Heart left ventricle (tissue), 13 donors: ENCODE results near the gene AFF3.

ENCODE experiments used
- POLR2A ChIP-seq, 2 donors: fragments of 450-650 bp; IDR thresholded peaks; one replicate each; pipeline ENCODE4 v1.6.1; 2017; ENCODE audit warnings: antibody characterized with exemption in 2 of 2, mild to moderate bottlenecking in 2 of 2, moderate library complexity in 2 of 2
- TF ChIP-seq, protein P1 (sequence below), 12 donors: fragments of 200-600 bp; sonication (generic) in 4 of 12; IDR thresholded peaks; one replicate each; pipeline versions ENCODE4 v1.5.0 to v1.8.0; 2018 to 2022; ENCODE audit warnings: antibody characterized with exemption in 12 of 12, mild to moderate bottlenecking in 5 of 12
- donor health status: ischemic (EF 13 %, LVEDD 7.1; RV severe dilation, severe dysfunction).
- donor health status: DM: no; HTN: yes; CAD: no.
- donor health status: DM: no; HTN: no; CAD: no.
- donor health status: ischemic (EF 25% LVEDD 6.9; RV normal size, moderate dysfunction).
- donor health status: ischemic (EF 25% LVEDD 5.7; RV mildly dilated, moderate dysfunction).
- donor health status: ischemic (EF 35%, LVEDD 5.7; RV mildly dilated, moderate dysfunction).
- donor health status: nonischemic (EF 11% LVEDD 7.7; RV severe dilation, severe dysfunction).
- donor health status: DM: yes; HTN: yes; CAD: no.
- donor health status: PGD.
- donor health status: ischemic (EF 29% LVEDD 5.4; RV normal size, mild dysfunction).
- donor health status: nonischemic (EF 23%, LVEDD 6.1; RV moderate dilation, normal function).

DNA sequence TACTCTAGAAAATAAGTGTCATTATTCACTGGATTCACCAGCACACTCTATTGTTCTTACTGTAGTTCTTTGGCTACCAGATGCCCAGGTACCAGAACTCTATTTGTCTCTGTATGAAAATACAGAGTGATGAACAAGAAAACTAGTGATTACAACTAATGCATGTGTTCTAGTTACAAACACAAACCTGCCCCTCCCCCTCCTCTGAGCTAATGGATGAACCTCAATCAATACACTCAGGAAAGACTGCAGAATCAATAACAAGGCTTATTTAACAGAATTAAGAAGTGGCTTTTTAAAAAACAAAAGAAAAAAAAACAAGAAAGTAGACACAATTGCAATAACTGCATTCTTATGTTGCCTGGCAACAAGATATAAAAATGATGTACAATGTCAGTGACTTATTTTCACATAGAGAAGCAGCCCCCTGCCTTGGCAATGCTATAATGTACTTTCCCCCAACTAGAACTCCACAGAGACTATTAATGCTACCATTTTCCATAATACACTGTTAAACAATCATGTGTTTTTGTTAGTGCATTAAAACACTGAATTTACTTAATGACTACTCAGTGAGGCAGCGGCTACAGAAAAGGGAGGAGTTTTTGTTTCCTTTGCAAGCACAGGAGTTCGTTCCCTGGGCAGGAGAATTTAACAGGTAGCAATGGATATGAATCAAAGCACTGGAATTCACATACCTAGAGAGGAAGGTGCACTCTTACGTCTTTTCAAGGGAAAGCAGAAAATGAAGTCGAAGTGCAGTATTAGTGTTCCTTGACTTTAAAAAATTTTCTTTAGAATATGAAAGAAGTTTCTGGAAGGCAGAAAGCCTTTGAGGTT, 333.8 kb downstream of the AFF3 start:
- TF ChIP-seq, protein P1, sequence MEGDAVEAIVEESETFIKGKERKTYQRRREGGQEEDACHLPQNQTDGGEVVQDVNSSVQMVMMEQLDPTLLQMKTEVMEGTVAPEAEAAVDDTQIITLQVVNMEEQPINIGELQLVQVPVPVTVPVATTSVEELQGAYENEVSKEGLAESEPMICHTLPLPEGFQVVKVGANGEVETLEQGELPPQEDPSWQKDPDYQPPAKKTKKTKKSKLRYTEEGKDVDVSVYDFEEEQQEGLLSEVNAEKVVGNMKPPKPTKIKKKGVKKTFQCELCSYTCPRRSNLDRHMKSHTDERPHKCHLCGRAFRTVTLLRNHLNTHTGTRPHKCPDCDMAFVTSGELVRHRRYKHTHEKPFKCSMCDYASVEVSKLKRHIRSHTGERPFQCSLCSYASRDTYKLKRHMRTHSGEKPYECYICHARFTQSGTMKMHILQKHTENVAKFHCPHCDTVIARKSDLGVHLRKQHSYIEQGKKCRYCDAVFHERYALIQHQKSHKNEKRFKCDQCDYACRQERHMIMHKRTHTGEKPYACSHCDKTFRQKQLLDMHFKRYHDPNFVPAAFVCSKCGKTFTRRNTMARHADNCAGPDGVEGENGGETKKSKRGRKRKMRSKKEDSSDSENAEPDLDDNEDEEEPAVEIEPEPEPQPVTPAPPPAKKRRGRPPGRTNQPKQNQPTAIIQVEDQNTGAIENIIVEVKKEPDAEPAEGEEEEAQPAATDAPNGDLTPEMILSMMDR (IDR thresholded peaks at IDR 0.05) = no peak
- TF ChIP-seq POLR2A (IDR thresholded peaks at IDR 0.05) = no peak
